GM19397 (cell line): ENCODE results near the gene DNMT3A.

ENCODE experiments used
- ATAC-seq: cut with Tn5 transposase; IDR thresholded peaks from one replicate; pipeline ENCODE4 v1.9.1; 2021; ENCODE audit warnings: mild to moderate bottlenecking, moderate library complexity; ENCODE audit not compliant: unreplicated experiment

Gene DNMT3A

DNA sequence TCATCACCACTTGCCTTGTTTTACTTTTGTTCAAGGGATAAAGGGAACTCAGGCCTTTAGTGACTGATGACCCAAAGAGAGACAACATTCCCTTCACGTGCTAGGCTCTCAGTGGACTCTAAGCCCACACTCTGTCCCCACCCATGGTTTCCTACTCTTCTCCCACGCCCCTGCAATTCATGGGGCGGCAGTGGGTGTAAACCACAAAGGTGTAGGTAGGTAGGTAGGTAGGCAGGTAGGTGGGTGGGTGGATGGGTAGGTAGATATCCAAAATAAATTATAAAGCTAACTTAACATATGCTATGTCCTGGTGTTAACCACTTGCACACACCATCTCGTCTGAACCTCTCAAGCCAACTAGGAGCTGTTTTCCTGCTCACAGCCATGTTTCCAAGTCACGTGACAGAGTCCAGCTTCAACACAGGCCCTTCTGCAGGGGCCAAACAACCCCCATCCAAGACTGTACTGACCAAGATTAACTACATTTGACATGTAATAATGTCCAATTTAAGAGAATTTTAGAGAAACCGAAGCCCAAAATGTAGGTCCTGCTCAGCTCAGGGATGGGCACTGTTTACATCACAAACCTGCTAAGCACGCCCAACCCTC, 33.7 kb downstream of the DNMT3A start:
- no peak for ATAC-seq

DNA sequence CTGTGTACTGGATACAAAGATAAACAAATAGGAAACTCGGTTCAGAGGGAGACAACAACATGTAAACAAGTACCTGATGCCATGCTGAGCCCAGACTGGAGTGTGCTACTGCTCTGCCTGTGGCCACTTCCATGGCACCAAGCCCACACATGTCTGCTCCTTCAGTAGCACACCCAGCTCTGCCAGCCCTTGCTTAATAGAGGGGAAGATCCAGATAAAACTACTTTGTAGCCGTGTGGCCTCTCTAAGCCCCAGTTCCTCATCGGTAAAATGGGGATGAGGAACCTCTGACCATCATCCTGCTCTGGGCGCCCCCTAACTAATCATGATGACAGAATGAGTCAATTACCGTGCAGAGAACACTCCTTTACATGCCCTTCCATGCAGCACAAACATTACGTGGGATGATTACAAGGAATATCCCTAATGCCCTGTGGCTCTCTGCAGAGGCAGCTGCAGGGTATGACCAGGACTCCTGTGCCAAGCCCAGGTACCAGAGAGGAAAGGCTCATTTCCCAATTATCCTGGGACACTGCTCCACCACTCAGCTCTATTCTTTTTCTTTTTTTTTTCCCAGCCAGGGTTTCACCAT, 34.9 kb downstream of the DNMT3A start:
- no peak for ATAC-seq

- ATAC-seq = no peak
These were observed 36.0 kb downstream of the DNMT3A start for GRCh38 chr2:25305775-25306174.

DNA sequence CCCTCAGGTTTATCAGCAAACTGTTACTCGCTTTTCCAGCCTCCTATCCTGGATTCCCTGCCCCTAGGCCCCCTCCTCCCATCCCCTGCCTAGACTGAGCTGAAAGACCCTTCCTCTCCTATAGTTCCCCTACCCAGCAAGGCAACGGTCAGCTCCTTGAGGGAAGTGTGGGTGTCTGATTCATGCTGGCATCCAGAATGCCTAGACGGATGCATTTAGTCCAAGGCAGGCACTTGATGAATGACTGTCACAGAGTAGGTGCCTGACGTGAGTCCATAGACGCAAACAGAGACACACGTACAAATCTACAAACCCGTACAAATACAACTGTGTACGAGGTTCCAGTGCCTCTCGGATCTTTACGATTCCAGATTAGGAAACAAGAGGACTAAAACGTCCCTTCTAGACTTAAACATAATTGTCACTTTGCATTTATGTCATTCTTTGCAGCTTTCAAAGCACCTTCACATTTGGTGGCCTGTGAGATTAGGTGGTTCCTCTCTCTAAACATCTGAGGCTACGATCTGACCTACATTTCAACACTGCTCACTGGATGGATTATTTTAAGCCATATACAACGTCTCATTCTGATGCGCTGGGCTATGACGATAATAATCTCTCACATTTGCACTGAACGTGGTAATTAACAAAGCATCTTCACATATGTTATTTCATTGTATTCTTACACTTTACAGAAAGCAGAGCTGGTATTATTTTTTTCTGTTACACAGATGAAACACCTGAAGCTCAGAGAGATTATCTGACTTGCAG, 36.7 kb downstream of the DNMT3A start:
- no peak for ATAC-seq

DNA sequence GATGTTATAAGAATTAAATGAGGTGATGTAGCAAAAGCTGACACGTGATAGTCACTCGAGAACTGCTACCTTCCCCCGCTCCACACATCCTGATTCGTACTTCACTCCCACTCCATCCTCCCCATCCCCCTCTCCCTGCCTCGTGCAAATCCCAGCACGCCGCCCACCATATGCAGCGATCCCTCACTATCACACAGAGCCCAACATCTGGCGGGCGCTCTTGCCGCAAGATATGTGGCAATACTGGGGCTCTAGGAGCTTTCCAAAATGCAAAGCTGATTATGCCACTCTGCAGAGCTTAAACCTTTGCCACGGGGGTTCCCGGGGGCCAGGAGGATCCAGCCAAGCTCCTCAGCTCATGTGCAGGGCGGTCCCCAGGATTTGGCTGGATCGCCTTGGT, 37.4 kb downstream of the DNMT3A start:
- no peak for ATAC-seq

- ATAC-seq = no peak
These were observed 38.0 kb downstream of the DNMT3A start for GRCh38 chr2:25303633-25304236.

- ATAC-seq = no peak
These were observed 38.9 kb downstream of the DNMT3A start for GRCh38 chr2:25302758-25303375.

- peak; percentile 90 for ATAC-seq
These were observed 40.0 kb downstream of the DNMT3A start for GRCh38 chr2:25301453-25302352.

- no peak for ATAC-seq
These were observed 41.7 kb downstream of the DNMT3A start for GRCh38 chr2:25300001-25300400.

GRCh38 chr2:25298776-25299431, 42.8 kb downstream of the DNMT3A start:
- ATAC-seq = no peak

DNA sequence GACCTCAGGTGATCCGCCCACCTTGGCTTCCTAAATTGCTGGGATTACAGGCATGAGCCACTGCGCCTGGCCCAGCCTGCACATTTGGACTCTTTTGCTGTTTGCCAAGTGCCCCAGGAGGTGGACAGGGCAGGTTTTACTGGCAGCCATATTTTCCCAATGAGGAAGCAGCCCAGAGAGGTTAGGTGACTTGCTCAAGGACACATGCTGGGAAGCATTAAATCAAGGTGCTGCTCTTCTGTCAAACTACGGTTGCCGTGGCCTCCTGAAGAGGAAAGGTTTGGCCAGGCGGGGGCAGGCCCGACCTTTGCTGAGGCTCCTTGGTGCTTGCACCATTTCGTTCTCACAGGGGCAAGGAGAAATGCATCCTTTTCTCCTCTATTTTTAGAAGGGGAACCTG, 44.0 kb downstream of the DNMT3A start:
- ATAC-seq = no peak

DNA sequence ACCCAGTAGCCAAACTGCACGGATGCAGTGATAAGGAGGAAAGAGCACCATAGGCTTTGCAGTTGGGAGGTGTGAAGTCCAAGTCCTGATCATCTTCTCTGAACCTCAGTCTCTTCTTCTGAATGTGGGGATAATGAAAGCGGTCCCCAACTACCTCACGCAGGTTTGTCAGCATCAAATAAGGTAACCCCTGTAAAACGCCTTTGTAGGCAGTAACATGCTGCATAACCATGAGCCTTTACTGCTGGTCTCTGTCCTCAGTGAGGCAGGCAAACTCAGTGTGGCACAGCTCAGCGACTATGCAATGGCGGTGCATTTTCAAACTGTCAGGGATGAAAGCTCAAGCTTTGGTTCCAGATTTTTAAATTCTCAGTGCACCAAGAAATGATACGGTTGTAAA, 46.1 kb downstream of the DNMT3A start:
- no peak for ATAC-seq

DNA sequence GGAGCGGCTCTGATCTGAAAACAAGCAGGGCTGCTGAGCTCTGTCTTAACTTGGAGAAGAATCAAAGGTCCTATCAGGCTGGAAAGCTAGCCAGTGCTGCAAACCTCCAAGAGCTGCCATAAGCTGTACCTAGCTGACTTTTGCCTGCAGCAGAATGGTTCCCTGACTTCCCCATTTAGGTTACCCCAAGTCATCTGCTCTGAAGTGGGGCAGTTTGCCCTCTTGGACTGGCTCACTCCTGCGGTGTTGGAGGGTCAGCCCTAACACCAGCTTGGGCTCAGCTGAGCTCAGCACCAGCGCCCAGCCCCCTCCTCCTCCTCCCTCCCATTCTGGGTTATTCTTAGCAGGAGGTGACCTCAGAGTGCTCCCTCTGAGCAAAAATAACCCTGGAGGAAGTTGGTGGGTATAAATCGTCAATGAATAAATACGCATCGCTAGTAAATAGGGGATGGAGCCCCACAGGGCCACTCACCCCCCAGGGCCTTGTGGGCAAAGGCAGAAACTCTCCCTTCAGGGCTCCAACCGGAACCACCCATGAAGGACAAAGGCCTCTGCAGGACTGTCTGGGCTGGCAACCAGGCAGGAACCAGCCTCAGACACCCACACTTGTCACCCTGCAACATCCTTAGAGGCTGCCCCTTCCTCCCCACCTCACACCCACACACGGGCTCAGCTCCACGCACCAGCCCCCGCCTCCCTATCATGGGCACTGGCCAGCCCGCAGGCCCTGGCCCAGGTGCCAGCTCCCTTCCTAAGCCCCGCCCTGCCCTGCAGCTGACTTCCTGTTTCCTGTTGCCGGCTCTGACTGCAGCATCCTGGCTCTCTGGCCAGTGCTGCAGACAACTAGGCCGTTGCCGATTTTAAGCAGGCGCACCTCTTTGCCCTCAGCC, 46.9 kb downstream of the DNMT3A start:
- ATAC-seq = peak; percentile 87

DNA sequence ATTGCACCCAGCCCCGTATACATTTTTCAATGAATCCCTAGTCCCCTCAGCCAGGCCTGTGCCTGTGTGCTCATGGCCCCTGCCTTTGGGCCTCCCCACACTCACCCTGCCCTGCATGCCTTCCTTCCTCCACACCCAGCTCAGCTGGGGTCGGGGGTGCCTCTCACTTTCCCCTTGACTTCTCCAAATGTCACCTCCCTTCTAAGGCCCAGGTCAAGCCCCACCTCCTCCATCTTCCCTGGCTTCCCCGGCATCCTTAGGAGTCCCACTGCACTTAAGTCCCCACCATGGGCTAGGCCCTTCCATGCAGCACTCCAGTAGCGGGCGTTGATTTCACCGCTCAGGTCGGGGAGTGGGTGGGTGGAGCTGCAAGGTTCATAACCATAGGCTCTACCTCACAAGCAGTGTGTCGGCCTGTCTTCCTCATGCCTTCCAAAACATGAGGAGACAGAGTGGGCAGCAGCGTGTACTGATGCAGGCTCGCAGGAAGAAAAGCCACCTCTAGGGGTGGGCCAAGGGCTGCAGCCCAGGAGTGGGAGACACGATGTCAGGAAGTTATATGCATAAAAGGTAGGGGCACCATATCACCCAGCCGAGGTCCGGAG, 47.7 kb downstream of the DNMT3A start:
- no peak for ATAC-seq

- no peak for ATAC-seq
These were observed 48.6 kb downstream of the DNMT3A start for GRCh38 chr2:25293145-25293544.

DNA sequence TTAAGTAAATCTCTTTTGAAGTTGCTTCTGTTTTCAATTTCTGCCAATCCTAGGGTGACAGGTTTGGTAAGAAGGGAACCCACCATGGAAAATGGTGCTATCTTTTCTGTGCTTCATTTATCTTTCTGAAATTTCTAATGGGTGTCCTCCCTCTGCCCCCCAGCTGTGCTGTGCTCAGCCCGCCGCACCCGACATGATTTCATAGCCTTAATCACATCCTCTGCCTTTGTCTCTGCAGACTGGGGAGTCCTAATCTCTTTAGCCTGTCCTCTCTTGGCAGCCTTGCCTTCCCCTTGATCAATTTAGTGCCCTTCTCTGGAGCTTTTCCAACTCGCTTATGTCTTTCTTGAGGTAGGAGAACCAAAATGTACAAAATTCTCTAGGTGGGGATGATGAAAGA, 49.3 kb downstream of the DNMT3A start:
- no peak for ATAC-seq

DNA sequence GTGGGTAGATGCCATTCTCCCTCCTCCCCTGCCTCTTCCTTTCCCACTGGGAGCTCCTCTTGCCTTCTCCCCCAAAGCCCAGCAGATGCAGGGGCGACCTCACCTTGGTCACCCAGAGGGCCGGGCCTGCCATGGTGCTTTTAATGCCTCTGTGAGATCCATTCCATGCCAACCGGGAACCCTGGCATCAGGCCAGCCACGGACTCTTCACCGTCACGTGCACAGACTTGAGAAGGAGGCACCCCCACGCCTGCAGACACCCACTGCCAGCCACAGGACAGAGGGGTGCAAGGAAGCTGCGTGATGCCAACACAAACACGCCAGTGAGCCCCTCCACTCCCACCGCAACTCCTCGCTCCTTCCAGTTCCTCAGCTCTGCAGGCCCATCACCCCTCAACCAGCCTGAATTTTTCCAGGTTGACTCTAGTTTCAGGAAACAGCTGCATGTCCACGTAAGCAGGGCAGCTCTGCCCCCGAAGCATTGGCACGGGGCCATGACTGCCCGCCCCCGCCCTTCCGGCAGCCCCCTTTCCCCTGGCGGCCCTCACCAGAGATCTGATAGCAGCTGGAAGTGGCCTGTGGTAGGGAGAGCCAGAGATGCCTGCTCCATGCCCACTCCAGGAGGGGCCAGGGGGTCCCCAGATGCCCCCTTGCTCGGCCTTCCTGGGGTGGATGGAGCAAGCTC, 50.8 kb downstream of the DNMT3A start:
- no peak for ATAC-seq
